ENCODE measurements around the gene PIKFYVE. TPM values are rescaled to one million over a fixed set of nuclear protein-coding genes. Genes with fewer than 3 reads are reported as not detected.
A peak's percentile ranks its signal among the peaks of the same experiment; 100 is the strongest.
"Not testable (repeated sequence)": the region's sequence is repeated elsewhere in the genome, so short reads cannot be mapped to it uniquely, and the experiment has no call there.

The PIKFYVE gene
- total and polyA plus RNA-seq, 9 donors: 10.6 to 26.6 (median 15.4) TPM

DNA sequence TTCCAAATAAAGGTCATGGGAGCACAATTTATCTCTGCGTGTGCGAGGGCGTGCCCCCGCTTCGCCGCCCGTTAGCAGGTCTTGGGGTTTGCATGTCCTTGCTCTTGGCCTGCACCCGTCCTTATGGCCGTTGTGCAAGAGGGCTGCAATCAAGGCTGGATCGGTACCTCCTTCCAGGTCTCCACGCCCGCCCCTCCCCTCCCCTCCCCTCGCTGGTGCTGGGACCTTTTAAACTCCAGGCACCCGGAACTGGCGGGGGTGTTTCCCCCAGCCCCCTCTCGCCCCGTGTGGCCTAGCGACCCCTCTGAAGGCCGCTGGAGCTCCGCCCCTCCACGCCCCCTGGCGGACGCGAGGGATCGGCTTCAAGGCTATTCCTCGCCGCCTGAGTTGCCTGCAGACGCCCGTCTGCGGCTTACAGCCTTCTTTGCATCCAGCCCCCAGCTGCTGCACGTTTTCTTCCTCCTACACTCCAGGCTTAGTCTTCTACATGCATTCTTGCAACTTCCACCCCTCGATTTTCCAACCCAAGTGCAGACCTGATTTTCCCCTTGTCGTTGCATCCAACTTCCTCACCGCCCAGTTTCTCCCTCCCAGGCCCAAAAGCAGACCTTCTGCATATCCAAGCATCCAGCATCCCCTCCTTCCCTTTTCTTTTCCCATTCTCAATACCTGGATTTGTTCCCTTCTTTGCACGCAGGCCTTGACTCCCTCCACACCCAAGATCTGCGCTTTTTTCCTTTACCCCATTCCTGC lies 11.8 kb upstream of the PIKFYVE start:
- WGBS (ENCODE audit: insufficient coverage): under 1% methylated on average over 36 of the region's 36 CpGs

GRCh38 chr2:208254871-208255556 lies 11.0 kb upstream of the PIKFYVE start, which contains the start of gene IDH1:
Gene IDH1, minus strand, starts transcription at chr2:208255071. Its CDS starts 3,520 bp downstream, at chr2:208251551.
- peak; percentile 97 for DNase-seq
- H3K27ac ChIP-seq (ENCODE audit: low read length): peak within 1 kb of the TSS; percentile 90
- H3K36me3 ChIP-seq (ENCODE audit: control insufficient read depth, insufficient read depth, low read length): peaks cover 15% of the 10 kb centered on the region
- WGBS (ENCODE audit: insufficient coverage): 0% methylated on average over 39 of the region's 48 CpGs
- H3K27me3 ChIP-seq (ENCODE audit: control insufficient read depth, insufficient read depth, low read length): no peaks in the 10 kb centered on the region
- H3K9me3 ChIP-seq (replicated peaks; ENCODE audit: control insufficient read depth, low read depth, low read length): no peaks in the 10 kb centered on the region
- H3K4me1 ChIP-seq (ENCODE audit: control insufficient read depth, insufficient read depth, low read length): peaks cover 9% of the 10 kb centered on the region
- H3K4me3 ChIP-seq (ENCODE audit: low read length): peak within 1 kb of the TSS; percentile 81

More for the DNA sequence above, 11.8 kb upstream of the PIKFYVE start:
- DNase-seq: peak; percentile 89
- Histone ChIP-seq H3K27me3 (ENCODE audit: control insufficient read depth, insufficient read depth, low read length) (no peaks in the 10 kb centered on the region), H3K4me1 (ENCODE audit: control insufficient read depth, insufficient read depth, low read length) (peaks cover 9% of the 10 kb centered on the region), H3K36me3 (ENCODE audit: control insufficient read depth, insufficient read depth, low read length) (peaks cover 15% of the 10 kb centered on the region), H3K27ac (ENCODE audit: low read length) (peak overlapping the region; percentile 90), H3K9me3 (replicated peaks; ENCODE audit: control insufficient read depth, low read depth, low read length) (no peaks in the 10 kb centered on the region), H3K4me3 (ENCODE audit: low read length) (peak overlapping the region; percentile 81)

DNA sequence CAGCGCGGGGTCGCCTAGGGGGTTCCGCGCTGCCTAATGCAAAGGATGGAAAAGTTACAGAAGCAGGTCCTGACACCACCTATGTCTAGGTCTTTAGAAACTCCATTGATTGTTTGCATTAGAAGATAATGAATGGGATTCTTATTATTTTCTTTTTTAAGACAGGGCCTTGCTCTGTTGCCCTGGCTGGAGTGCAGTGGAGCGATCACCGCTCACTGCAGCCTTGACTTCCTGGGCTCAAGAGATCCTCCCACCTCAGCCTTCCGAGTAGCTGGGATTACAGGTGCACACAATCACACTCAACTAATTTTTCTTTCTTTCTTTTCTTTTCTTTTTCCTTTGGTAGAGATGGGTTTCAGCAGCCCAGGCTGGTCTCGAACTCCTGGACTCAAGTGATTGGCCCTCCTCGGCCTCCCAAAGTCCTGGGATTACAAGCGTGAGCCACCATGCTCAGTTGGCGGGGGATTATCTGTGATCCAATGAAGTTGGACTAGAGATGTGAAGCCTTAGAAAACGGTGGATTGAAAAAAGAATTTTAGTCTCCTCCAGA lies 10.4 kb upstream of the PIKFYVE start:
- Histone ChIP-seq H3K4me3 (ENCODE audit: low read length) (peak overlapping the region; percentile 81), H3K27me3 (ENCODE audit: control insufficient read depth, insufficient read depth, low read length) (no peaks in the 10 kb centered on the region), H3K9me3 (replicated peaks; ENCODE audit: control insufficient read depth, low read depth, low read length) (no peaks in the 10 kb centered on the region), H3K36me3 (ENCODE audit: control insufficient read depth, insufficient read depth, low read length) (peaks cover 12% of the 10 kb centered on the region), H3K4me1 (ENCODE audit: control insufficient read depth, insufficient read depth, low read length) (peaks cover 9% of the 10 kb centered on the region), H3K27ac (ENCODE audit: low read length) (peak overlapping the region; percentile 90)
- 17% methylated on average over 7 of the region's 13 CpGs for WGBS (ENCODE audit: insufficient coverage)
- DNase-seq: no peak

DNA sequence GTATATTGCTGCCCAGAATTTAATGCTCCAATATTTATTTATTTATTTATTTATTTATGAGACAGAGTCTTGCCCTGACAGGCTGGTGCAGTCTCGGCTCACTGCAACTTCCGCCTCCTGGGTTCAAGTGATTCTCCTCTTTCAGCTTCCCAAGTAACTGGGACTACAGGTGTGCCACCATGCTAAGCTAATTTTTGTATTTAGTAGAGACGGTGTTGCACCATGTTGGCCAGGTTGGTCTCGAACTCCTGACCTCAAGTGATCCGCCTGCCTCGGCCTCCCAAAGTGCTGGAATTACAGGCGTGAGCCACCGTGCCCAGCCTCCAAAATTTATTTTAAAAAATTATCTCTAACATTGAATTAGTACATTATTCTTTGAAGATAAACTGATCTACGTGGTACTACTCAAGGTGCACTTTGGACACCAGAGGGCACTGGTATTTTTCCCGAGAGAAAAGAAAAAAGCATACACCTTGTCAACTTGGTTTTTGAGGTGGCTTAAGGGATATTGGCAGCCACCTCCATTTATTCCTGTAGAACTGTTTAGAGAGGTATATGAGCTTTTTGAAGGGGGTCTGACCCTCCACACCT lies 9.8 kb upstream of the PIKFYVE start:
- Histone ChIP-seq H3K36me3 (ENCODE audit: control insufficient read depth, insufficient read depth, low read length) (peaks cover 8% of the 10 kb centered on the region), H3K9me3 (replicated peaks; ENCODE audit: control insufficient read depth, low read depth, low read length) (no peaks in the 10 kb centered on the region), H3K4me1 (ENCODE audit: control insufficient read depth, insufficient read depth, low read length) (peaks cover 9% of the 10 kb centered on the region), H3K27ac (ENCODE audit: low read length) (no peak overlapping the region), H3K27me3 (ENCODE audit: control insufficient read depth, insufficient read depth, low read length) (no peaks in the 10 kb centered on the region), H3K4me3 (ENCODE audit: low read length) (no peak overlapping the region)
- 100% methylated on average over 1 of the region's 10 CpGs for WGBS (ENCODE audit: insufficient coverage)
- DNase-seq: no peak

DNA sequence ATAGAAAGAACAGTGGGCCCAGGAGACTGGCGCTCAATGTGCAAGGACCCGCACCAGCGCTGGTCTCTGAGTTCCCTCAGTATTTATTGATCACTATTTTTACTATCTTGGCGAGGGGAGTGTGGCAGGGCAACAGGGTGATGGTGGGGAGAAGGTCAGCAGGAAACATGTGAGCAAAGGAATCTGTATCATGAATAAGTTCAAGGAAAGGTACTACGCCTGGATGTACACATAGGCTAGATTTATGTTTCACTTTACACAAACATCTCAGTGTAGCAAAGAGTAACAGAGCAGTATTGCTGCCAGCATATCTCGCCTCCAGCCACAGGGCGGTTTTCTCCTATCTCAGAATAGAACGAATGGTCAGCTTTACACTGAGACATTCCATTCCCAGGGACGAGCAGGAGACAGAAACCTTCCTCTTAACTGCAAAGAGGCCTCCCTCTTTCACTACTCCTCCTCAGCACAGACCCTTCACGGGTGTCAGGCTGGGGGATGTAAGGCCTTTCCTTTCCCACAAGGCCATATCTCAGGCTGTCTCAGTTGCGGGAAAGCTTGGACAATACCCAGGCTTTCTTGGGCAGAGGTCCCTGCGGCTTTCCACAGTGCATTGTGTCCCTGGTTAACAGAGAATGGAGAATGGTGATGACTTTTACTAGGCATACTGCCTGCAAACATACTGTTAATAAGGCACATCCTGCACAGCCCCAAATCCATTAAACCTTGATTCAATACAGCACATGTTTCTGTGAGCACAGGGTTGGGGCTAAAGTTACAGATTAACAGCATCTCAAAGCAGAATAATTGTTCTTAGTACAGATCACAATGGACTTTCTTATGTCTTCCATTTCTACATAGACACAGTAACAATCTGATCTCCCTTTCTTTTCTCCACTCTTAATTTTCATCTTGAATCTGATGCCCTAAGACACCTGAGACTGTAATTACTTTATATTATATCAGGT lies 8.9 kb upstream of the PIKFYVE start:
- DNase-seq; H3K9me3 ChIP-seq (replicated peaks; ENCODE audit: control insufficient read depth, low read depth, low read length); H3K4me1 ChIP-seq (ENCODE audit: control insufficient read depth, insufficient read depth, low read length); H3K27me3 ChIP-seq (ENCODE audit: control insufficient read depth, insufficient read depth, low read length); H3K4me3 ChIP-seq (ENCODE audit: low read length); H3K27ac ChIP-seq (ENCODE audit: low read length); H3K36me3 ChIP-seq (ENCODE audit: control insufficient read depth, insufficient read depth, low read length): not testable (repeated sequence)
- 20% methylated on average over 1 of the region's 12 CpGs for WGBS (ENCODE audit: insufficient coverage)

DNA sequence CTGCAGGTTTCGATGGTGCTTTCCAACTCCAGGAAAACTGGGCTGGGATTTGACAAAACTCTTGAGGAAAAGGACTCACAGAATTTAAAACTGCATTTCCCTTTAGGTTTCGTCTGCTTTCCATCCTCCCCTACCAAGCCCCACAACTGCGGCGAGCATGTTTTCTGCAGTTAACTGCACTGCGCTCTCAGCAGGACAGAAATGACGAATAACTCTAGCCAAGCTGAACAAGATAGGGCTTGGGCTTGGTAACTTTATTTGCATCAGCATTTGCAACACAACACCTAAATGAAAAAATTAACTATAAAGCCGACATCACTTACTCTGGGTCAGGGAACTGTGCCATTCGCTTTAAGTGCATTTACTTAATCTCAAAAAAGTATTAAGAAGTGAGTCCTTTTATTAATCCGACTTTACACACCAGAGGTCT lies 669 bp upstream of the PIKFYVE start:
- Histone ChIP-seq H3K36me3 (ENCODE audit: control insufficient read depth, insufficient read depth, low read length) (peaks cover 6% of the 10 kb centered on the region), H3K9me3 (replicated peaks; ENCODE audit: control insufficient read depth, low read depth, low read length) (peaks cover 2% of the 10 kb centered on the region), H3K27me3 (ENCODE audit: control insufficient read depth, insufficient read depth, low read length) (no peaks in the 10 kb centered on the region), H3K4me1 (ENCODE audit: control insufficient read depth, insufficient read depth, low read length) (peaks cover 13% of the 10 kb centered on the region), H3K4me3 (ENCODE audit: low read length) (peak overlapping the region; percentile 95), H3K27ac (ENCODE audit: low read length) (peak overlapping the region; percentile 97)
- WGBS (ENCODE audit: insufficient coverage): 0% methylated on average over 5 of the region's 9 CpGs
- peak; percentile 66 for DNase-seq

DNA sequence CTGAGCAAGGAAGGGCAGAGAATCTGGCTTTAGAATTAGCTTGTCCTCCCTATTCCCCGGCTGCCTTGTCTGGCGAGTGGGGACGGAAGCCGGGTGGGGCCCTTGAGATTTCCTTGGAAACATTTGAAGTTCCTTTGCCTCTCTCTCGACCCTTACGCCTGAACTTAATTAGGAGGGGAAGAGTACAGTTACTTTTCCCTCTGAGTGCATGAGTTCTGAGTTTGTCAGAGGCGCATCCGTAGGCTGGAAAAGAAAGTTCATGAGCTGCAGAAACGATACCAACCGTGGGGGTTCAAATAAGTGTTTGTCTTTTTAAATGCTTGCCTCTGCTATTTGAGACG lies 468 bp downstream of the PIKFYVE start:
- 0% methylated on average over 4 of the region's 11 CpGs for WGBS (ENCODE audit: insufficient coverage)

DNA sequence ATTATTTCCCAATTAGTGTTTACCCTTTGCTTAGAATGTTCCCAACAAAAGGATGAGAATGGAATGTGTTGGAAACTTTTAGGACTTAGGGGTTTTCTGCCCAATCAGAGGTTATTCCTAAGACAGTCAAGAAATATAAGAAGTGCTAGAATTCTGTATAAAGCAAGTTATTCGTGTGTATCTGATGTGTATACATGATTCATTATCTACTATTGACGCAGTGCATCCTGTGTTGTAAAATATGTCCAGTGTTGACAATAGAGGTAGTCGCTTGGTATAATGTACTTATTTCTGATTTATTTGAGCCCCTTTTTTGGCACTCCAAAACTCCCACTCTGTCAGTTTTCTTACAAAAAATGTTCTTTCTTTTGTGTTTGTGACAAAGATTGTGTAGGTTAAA lies 881 bp downstream of the PIKFYVE start:
- peak overlapping the region; percentile 97 for H3K27ac ChIP-seq (ENCODE audit: low read length)
- H3K4me1 ChIP-seq (ENCODE audit: control insufficient read depth, insufficient read depth, low read length): peaks cover 13% of the 10 kb centered on the region
- H3K36me3 ChIP-seq (ENCODE audit: control insufficient read depth, insufficient read depth, low read length): peaks cover 6% of the 10 kb centered on the region
- H3K9me3 ChIP-seq (replicated peaks; ENCODE audit: control insufficient read depth, low read depth, low read length): peaks cover 2% of the 10 kb centered on the region
- no CpG with 5 or more reads among the region's 3 CpGs for WGBS (ENCODE audit: insufficient coverage)
- no peak for DNase-seq
- H3K4me3 ChIP-seq (ENCODE audit: low read length): peak overlapping the region; percentile 95
- H3K27me3 ChIP-seq (ENCODE audit: control insufficient read depth, insufficient read depth, low read length): no peaks in the 10 kb centered on the region

More for the DNA sequence above, 468 bp downstream of the PIKFYVE start:
- Histone ChIP-seq H3K27ac (ENCODE audit: low read length) (peak overlapping the region; percentile 97), H3K4me1 (ENCODE audit: control insufficient read depth, insufficient read depth, low read length) (peaks cover 13% of the 10 kb centered on the region), H3K4me3 (ENCODE audit: low read length) (peak overlapping the region; percentile 95), H3K9me3 (replicated peaks; ENCODE audit: control insufficient read depth, low read depth, low read length) (peaks cover 2% of the 10 kb centered on the region), H3K36me3 (ENCODE audit: control insufficient read depth, insufficient read depth, low read length) (peaks cover 6% of the 10 kb centered on the region), H3K27me3 (ENCODE audit: control insufficient read depth, insufficient read depth, low read length) (no peaks in the 10 kb centered on the region)
- no peak for DNase-seq

- H3K9me3 ChIP-seq (replicated peaks; ENCODE audit: control insufficient read depth, low read depth, low read length): not testable (repeated sequence)
- WGBS (ENCODE audit: insufficient coverage): 74% methylated on average over 12 of the region's 22 CpGs
- peak overlapping the region; percentile 95 for H3K4me3 ChIP-seq (ENCODE audit: low read length)
Observed at GRCh38 chr2:208267526-208267925, 1.5 kb downstream of the PIKFYVE start.

More at GRCh38 chr2:208267526-208267925, 1.5 kb downstream of the PIKFYVE start:
- H3K4me1 ChIP-seq (ENCODE audit: control insufficient read depth, insufficient read depth, low read length): peaks cover 13% of the 10 kb centered on the region
- not testable (repeated sequence) for H3K27ac ChIP-seq (ENCODE audit: low read length); DNase-seq; H3K27me3 ChIP-seq (ENCODE audit: control insufficient read depth, insufficient read depth, low read length); H3K36me3 ChIP-seq (ENCODE audit: control insufficient read depth, insufficient read depth, low read length)

Measured in muscle of leg (tissue), 11 donors.